ENCODE results near the gene WDR18.

- TF ChIP-seq CTCF (IDR thresholded peaks at IDR 0.05) (peak; percentile 76 to 94 (median 80)), POLR2A (IDR thresholded peaks at IDR 0.05) (no peak)
Measured at GRCh38 chr19:1001538-1002166, 17.5 kb downstream of the WDR18 start.
